ENCODE results near the gene P2RX7.
"Not testable (repeated sequence)": the region's sequence is repeated elsewhere in the genome, so short reads cannot be mapped to it uniquely, and the experiment has no call there.

Gene P2RX7

GRCh38 chr12:121176826-121177529, 44.3 kb downstream of the P2RX7 start:
- no peak for DNase-seq

GRCh38 chr12:121181181-121181580, 48.5 kb downstream of the P2RX7 start:
- no peak for DNase-seq

GRCh38 chr12:121182222-121182893, 49.7 kb downstream of the P2RX7 start:
- no peak for DNase-seq

GRCh38 chr12:121184425-121184824, 51.7 kb downstream of the P2RX7 start:
- DNase-seq = no peak

GRCh38 chr12:121184984-121185889, 52.6 kb downstream of the P2RX7 start:
- no peak for DNase-seq

- no peak for DNase-seq
These were observed 54.1 kb downstream of the P2RX7 start for GRCh38 chr12:121186826-121187225.

- no peak for DNase-seq
These were observed 54.8 kb downstream of the P2RX7 start for GRCh38 chr12:121187501-121187900.

- DNase-seq = no peak
These were observed 55.6 kb downstream of the P2RX7 start for GRCh38 chr12:121188227-121188626.

GRCh38 chr12:121189131-121189530, 56.5 kb downstream of the P2RX7 start:
- no peak for DNase-seq

GRCh38 chr12:121189619-121190155, 57.0 kb downstream of the P2RX7 start:
- DNase-seq = no peak

GRCh38 chr12:121190523-121191031, 57.9 kb downstream of the P2RX7 start:
- no peak for DNase-seq

GRCh38 chr12:121191151-121191550, 58.5 kb downstream of the P2RX7 start:
- no peak for DNase-seq

- DNase-seq = no peak
These were observed 64.2 kb downstream of the P2RX7 start for GRCh38 chr12:121196902-121197301.

- DNase-seq = no peak
These were observed 66.3 kb downstream of the P2RX7 start for GRCh38 chr12:121198949-121199348.

GRCh38 chr12:121201140-121201539, 68.5 kb downstream of the P2RX7 start:
- DNase-seq = not testable (repeated sequence)

- DNase-seq = no peak
These were observed 70.0 kb downstream of the P2RX7 start for GRCh38 chr12:121202407-121203355.

GRCh38 chr12:121203482-121203881, 70.8 kb downstream of the P2RX7 start:
- DNase-seq = no peak

- no peak for DNase-seq
These were observed 72.8 kb downstream of the P2RX7 start for GRCh38 chr12:121205491-121205890.

GRCh38 chr12:121208571-121208970, 75.9 kb downstream of the P2RX7 start:
- DNase-seq = not testable (repeated sequence)

GRCh38 chr12:121209221-121209620, 76.5 kb downstream of the P2RX7 start:
- DNase-seq = no peak

- peak; percentile 80 for DNase-seq
These were observed 77.2 kb downstream of the P2RX7 start, which contains the start of gene P2RX4 for GRCh38 chr12:121209624-121210572. Gene P2RX4 (plus strand): TSS chr12:121210129. CDS start chr12:121210165, 36 bp downstream.
